Keratinocyte (primary cell): ENCODE data around the gene FNDC3B.

Source experiments
- EZH2 ChIP-seq: IDR thresholded peaks from one replicate; pipeline ENCODE4 v1.6.1; 2012; ENCODE audit warnings: inconsistent platforms, mild to moderate bottlenecking, low read length, moderate library complexity
- TF ChIP-seq, protein P1 (sequence below), 3 experiments: IDR thresholded peaks in 1 of 3; conservative IDR thresholded peaks in 1 of 3; optimal IDR thresholded peaks in 1 of 3; 2 replicates in 2 of 3; 3 replicates in 1 of 3; pipeline versions ENCODE3 to v1.5.1; 2011; ENCODE audit warnings: low read length in 3 of 3, mild to moderate bottlenecking in 3 of 3, moderate library complexity in 2 of 3, control low read depth in 1 of 3, inconsistent platforms in 1 of 3; ENCODE audit not compliant: insufficient read depth in 2 of 3; ENCODE audit errors: extremely low read depth in 1 of 3

DNA sequence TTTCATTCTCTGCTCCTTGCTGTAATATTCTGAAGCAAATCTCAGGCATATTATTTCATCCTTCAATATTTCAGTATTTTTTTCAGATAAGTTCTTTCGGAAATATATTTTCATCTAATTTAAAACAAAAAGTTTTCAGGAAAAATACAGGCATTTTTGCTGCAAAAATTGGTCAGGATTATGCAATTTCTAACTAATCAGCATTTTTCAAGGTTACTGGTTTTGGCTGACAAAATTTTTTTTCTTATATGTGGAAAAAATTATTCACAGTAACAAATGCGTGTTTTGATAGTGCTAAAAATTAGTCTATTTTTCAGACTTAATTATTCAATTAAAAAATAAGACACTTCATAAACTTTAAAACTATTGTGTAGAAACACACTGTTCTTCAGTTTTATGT is 31.4 kb downstream of the FNDC3B start:
- TF ChIP-seq, protein P1, sequence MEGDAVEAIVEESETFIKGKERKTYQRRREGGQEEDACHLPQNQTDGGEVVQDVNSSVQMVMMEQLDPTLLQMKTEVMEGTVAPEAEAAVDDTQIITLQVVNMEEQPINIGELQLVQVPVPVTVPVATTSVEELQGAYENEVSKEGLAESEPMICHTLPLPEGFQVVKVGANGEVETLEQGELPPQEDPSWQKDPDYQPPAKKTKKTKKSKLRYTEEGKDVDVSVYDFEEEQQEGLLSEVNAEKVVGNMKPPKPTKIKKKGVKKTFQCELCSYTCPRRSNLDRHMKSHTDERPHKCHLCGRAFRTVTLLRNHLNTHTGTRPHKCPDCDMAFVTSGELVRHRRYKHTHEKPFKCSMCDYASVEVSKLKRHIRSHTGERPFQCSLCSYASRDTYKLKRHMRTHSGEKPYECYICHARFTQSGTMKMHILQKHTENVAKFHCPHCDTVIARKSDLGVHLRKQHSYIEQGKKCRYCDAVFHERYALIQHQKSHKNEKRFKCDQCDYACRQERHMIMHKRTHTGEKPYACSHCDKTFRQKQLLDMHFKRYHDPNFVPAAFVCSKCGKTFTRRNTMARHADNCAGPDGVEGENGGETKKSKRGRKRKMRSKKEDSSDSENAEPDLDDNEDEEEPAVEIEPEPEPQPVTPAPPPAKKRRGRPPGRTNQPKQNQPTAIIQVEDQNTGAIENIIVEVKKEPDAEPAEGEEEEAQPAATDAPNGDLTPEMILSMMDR (optimal IDR thresholded peaks at IDR 0.05 in 1 of 3, IDR thresholded peaks at IDR 0.05 in 1 of 3, conservative IDR thresholded peaks at IDR 0.05 in 1 of 3; ENCODE audit: extremely low read depth in 1 of 3, insufficient read depth in 2 of 3, low read length in 3 of 3), result no peak
- no peak for TF ChIP-seq EZH2
